GM13977 (cell line): ENCODE measurements around the gene ZBP1.

Experiments
- DNase-seq: peaks from one replicate; pipeline ENCODE4 v3.0.0; 2012; ENCODE audit warnings: low spot score
- CTCF ChIP-seq: IDR thresholded peaks from 2 replicates; pipeline ENCODE4 v1.5.1; 2012; ENCODE audit warnings: mild to moderate bottlenecking, control low read depth; ENCODE audit not compliant: insufficient read depth; ENCODE audit errors: extremely low read depth, missing control alignments
- in situ Hi-C: fragments of 300-500 bp; cut with MboI; formaldehyde crosslinking; loops from one replicate; pipeline ENCODE4 v1.12.0; 2022; ENCODE audit warnings: low sequenced_read_pairs, low pct_unique_long_range_greater_than_20kb, mixed read lengths, inconsistent platforms; ENCODE audit not compliant: unreplicated experiment

Gene ZBP1

GRCh38 chr20:57665589-57665971 lies 45.4 kb upstream of the ZBP1 start:
- in situ Hi-C loops, result no loop called here
- TF ChIP-seq CTCF, result no peak
- no peak for DNase-seq

GRCh38 chr20:57664924-57665588 lies 44.8 kb upstream of the ZBP1 start:
- no peak for TF ChIP-seq CTCF
- in situ Hi-C loops, result no loop called here
- no peak for DNase-seq

- TF ChIP-seq CTCF, result no peak
- DNase-seq, result no peak
- in situ Hi-C loops, result no loop called here
These were observed 44.2 kb upstream of the ZBP1 start for GRCh38 chr20:57664476-57664875.

GRCh38 chr20:57663681-57664451 lies 43.6 kb upstream of the ZBP1 start:
- in situ Hi-C loops, result no loop called here
- no peak for DNase-seq
- no peak for TF ChIP-seq CTCF

- TF ChIP-seq CTCF, result no peak
- DNase-seq, result no peak
- in situ Hi-C loops, result no loop called here
These were observed 43.0 kb upstream of the ZBP1 start for GRCh38 chr20:57663241-57663640.

- no peak for DNase-seq
- in situ Hi-C loops, result no loop called here
- no peak for TF ChIP-seq CTCF
These were observed 42.4 kb upstream of the ZBP1 start for GRCh38 chr20:57662456-57663240.
